K562 (cell line): Measurements from ENCODE around the gene SOAT2.

Experiments used
- CCNT2 ChIP-seq: IDR thresholded peaks from 2 replicates; pipeline ENCODE4 v1.6.1; 2011; ENCODE audit warnings: borderline replicate concordance, low read depth, mild to moderate bottlenecking, moderate library complexity, mixed read lengths, low read length; ENCODE audit not compliant: insufficient read length; ENCODE audit errors: extremely low read depth
- CTCF ChIP-seq, 3 experiments: IDR thresholded peaks in 2 of 3; conservative IDR thresholded peaks in 1 of 3; 2 replicates each; pipeline ENCODE4 v1.5.1; 2011 to 2012; ENCODE audit warnings: low read length in 3 of 3, mild to moderate bottlenecking in 3 of 3, control low read depth in 2 of 3, improper control_type of control experiment in 1 of 3, inconsistent platforms in 1 of 3, low read depth in 1 of 3, mixed read lengths in 1 of 3, moderate library complexity in 1 of 3; ENCODE audit not compliant: insufficient read depth in 2 of 3
- EZH2 ChIP-seq: IDR thresholded peaks from 2 replicates; pipeline ENCODE4 v1.6.1; 2012; ENCODE audit warnings: low read depth, mild to moderate bottlenecking, inconsistent platforms, low read length, borderline replicate concordance
- HDAC6 ChIP-seq: IDR thresholded peaks from 2 replicates; pipeline ENCODE4 v1.6.1; 2012; ENCODE audit warnings: low read depth, mild to moderate bottlenecking, control low read depth, inconsistent platforms, low read length, moderate library complexity
- PATZ1 ChIP-seq: fragments of 250-450 bp; sonication (Bioruptor Pico); IDR thresholded peaks from 2 replicates; pipeline ENCODE4 v1.5.0; 2020; ENCODE audit warnings: mild to moderate bottlenecking, borderline replicate concordance
- SIRT6 ChIP-seq: IDR thresholded peaks from one replicate; pipeline ENCODE4 v1.6.1; 2012; ENCODE audit warnings: low read depth, mild to moderate bottlenecking, control low read depth, inconsistent platforms, low read length, moderate library complexity
- SIX5 ChIP-seq, 2 experiments: IDR thresholded peaks; 2 replicates each; pipeline ENCODE4 v1.6.1; 2011; ENCODE audit warnings: low read length in 2 of 2, borderline replicate concordance in 1 of 2, low read depth in 1 of 2, mild to moderate bottlenecking in 1 of 2, moderate library complexity in 1 of 2; ENCODE audit not compliant: insufficient read depth in 1 of 2
- TF ChIP-seq, protein P1 (sequence below): fragments of 450-650 bp; formaldehyde crosslinking; IDR thresholded peaks from 2 replicates; pipeline ENCODE4 v1.4.0; 2020; ENCODE audit warnings: mild to moderate bottlenecking, moderate library complexity

DNA sequence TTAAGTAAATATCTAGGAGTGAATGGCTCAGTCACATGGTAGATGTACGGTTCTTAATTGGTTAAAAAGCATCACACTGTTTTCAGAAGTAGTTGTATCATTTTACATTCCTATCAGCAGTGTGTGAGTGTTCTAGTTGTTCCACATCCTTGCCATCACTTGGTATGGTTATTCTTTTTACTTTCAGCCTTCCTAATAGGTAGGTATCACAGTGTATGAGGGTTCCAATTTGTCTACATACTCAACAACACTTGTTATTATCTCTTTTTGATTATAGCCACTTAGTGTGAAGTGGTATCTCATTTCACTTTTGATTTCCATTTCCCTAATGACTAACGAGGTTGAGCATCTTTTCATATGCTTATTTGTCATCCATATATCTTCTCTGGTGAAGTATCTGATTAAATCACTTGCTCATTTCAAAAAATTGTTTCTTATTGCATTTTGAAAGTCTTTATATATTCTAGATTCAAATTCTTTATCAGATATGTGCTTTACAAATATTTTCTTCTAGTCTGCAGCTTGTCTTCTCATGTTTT lies 20.6 kb upstream of the SOAT2 start:
- TF ChIP-seq SIX5 (IDR thresholded peaks at IDR 0.05; ENCODE audit: borderline replicate concordance in 1 of 2, insufficient read depth in 1 of 2, low read depth in 1 of 2, low read length in 2 of 2): no peak
- TF ChIP-seq, protein P1, sequence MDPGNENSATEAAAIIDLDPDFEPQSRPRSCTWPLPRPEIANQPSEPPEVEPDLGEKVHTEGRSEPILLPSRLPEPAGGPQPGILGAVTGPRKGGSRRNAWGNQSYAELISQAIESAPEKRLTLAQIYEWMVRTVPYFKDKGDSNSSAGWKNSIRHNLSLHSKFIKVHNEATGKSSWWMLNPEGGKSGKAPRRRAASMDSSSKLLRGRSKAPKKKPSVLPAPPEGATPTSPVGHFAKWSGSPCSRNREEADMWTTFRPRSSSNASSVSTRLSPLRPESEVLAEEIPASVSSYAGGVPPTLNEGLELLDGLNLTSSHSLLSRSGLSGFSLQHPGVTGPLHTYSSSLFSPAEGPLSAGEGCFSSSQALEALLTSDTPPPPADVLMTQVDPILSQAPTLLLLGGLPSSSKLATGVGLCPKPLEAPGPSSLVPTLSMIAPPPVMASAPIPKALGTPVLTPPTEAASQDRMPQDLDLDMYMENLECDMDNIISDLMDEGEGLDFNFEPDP (CRISPR knock-in tag): no peak
- TF ChIP-seq HDAC6: no peak
- TF ChIP-seq CCNT2: no peak
- TF ChIP-seq PATZ1: no peak
- TF ChIP-seq SIRT6: no peak
- no peak for TF ChIP-seq EZH2
- no peak for TF ChIP-seq CTCF (IDR thresholded peaks at IDR 0.05 in 2 of 3, conservative IDR thresholded peaks at IDR 0.05 in 1 of 3; ENCODE audit: insufficient read depth in 2 of 3, low read depth in 1 of 3, low read length in 3 of 3)
